ENCODE results near the gene EMC8. TPM values are rescaled to one million over a fixed set of nuclear protein-coding genes. Genes with fewer than 3 reads are reported as not detected.

Gene EMC8
- total and polyA plus RNA-seq, 2 experiments from 2014 or later, result 51.1 to 69.4 TPM

DNA sequence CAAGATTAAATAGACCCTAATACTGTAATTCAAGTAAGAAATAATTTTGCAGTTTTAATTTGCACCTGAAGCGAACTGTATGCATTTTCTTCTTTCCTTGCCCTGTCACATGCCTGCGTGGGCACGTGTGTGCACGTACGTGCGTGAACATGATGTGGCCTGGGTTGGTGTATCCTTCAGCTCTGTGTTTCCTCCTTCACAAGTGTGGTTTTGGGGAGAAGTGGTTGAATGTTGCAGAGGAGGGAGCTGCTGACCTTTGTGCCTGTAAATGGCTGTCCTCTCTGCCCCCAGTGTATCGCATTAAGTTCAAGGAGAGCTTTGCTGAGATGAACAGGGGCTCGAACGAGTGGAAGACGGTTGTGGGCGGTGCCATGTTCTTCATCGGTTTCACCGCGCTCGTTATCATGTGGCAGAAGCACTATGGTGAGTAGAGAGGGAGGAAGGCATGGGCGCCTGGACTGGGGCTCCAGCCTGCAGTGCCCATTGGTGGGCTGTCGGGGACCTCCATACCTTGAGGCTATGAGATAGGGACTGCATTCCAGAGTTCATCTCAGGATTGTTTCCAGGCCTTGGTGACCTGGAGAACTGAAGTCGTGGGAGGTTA lies 6.2 kb upstream of the EMC8 start:
- DNase-seq (ENCODE audit: low spot score) (no peak), ATAC-seq (no peak)
- peaks cover 74% of the 10 kb centered on the region for H3K36me3 Mint-ChIP-seq (ENCODE audit: low read depth)
- no peak overlapping the region for H3K27ac Mint-ChIP-seq
- Histone ChIP-seq H4K20me1 (replicated peaks; ENCODE audit: insufficient read depth) (peaks cover 27% of the 10 kb centered on the region), H3K4me3 (no peak overlapping the region), H3K27ac (ENCODE audit: low read depth) (no peak overlapping the region), H3K79me2 (replicated peaks; ENCODE audit: insufficient read depth) (peaks cover 32% of the 10 kb centered on the region), H3K27me3 (ENCODE audit: insufficient read depth) (no peaks in the 10 kb centered on the region), H3K9me2 (ENCODE audit: insufficient read depth) (no peaks in the 10 kb centered on the region), H3K36me3 (ENCODE audit: insufficient read depth) (peaks cover 46% of the 10 kb centered on the region), H3K4me2 (no peak overlapping the region), H3K4me1 (ENCODE audit: insufficient read depth) (peaks cover 6% of the 10 kb centered on the region), H3F3A (replicated peaks; ENCODE audit: low read depth) (0 out of 2 replicates have a peak, but pooled peaks cover 3% of the 10 kb centered on the region), H2AFZ (no peak overlapping the region)
- peaks cover 7% of the 10 kb centered on the region for H3K4me1 Mint-ChIP-seq
- no peak overlapping the region; the same call in 2 of the 3 replicates for H3K4me3 Mint-ChIP-seq
- no peaks in the 10 kb centered on the region; the same call in 2 of the 3 replicates for H3K9me3 Mint-ChIP-seq
- peaks cover 7% of the 10 kb centered on the region for H3K27me3 Mint-ChIP-seq (ENCODE audit: insufficient read depth, low read depth, poor library complexity)
- TF ChIP-seq, protein P1, sequence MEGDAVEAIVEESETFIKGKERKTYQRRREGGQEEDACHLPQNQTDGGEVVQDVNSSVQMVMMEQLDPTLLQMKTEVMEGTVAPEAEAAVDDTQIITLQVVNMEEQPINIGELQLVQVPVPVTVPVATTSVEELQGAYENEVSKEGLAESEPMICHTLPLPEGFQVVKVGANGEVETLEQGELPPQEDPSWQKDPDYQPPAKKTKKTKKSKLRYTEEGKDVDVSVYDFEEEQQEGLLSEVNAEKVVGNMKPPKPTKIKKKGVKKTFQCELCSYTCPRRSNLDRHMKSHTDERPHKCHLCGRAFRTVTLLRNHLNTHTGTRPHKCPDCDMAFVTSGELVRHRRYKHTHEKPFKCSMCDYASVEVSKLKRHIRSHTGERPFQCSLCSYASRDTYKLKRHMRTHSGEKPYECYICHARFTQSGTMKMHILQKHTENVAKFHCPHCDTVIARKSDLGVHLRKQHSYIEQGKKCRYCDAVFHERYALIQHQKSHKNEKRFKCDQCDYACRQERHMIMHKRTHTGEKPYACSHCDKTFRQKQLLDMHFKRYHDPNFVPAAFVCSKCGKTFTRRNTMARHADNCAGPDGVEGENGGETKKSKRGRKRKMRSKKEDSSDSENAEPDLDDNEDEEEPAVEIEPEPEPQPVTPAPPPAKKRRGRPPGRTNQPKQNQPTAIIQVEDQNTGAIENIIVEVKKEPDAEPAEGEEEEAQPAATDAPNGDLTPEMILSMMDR (conservative IDR thresholded peaks at IDR 0.05; ENCODE audit: low read depth in 2 of 2), result no peak
- no peak for TF ChIP-seq ZNF114 (CRISPR knock-in tag; IDR thresholded peaks at IDR 0.05)

DNA sequence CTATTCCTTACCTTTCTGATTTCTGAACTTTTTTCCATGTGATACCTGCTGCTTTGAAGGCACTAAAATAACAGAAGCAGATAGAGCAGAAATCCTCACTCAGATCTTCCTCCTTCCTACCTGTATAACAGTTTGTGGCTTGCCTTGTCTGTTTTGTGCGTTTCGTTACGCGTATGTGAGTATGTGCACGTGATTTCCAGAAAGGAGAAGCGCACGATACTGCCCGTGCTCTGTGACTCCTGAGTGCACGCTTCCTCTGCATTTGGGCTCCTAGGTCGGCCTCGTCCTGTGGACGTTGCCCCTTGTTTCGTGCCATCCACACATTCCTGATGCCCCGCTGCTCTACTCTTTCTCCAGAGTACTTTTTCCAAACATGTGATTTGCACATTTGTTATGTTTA lies 4.2 kb upstream of the EMC8 start:
- Mint-ChIP-seq H3K9me3 (no peaks in the 10 kb centered on the region; the same call in 2 of the 3 replicates), H3K4me3 (no peak overlapping the region), H3K27me3 (ENCODE audit: insufficient read depth, low read depth, poor library complexity) (peaks cover 12% of the 10 kb centered on the region), H3K4me1 (peaks cover 9% of the 10 kb centered on the region), H3K27ac (no peak overlapping the region), H3K36me3 (ENCODE audit: low read depth) (peaks cover 67% of the 10 kb centered on the region)
- DNase-seq (ENCODE audit: low spot score), result no peak
- peaks cover 49% of the 10 kb centered on the region for H3K79me2 ChIP-seq (replicated peaks; ENCODE audit: insufficient read depth)
- peaks cover 46% of the 10 kb centered on the region for H3K36me3 ChIP-seq (ENCODE audit: insufficient read depth)
- H4K20me1 ChIP-seq (replicated peaks; ENCODE audit: insufficient read depth), result peaks cover 31% of the 10 kb centered on the region
- H3F3A ChIP-seq (replicated peaks; ENCODE audit: low read depth), result 0 out of 2 replicates have a peak, but pooled peaks cover 3% of the 10 kb centered on the region
- no peak overlapping the region for H2AFZ ChIP-seq
- no peaks in the 10 kb centered on the region for H3K27me3 ChIP-seq (ENCODE audit: insufficient read depth)
- no peak overlapping the region for H3K4me2 ChIP-seq
- H3K9me2 ChIP-seq (ENCODE audit: insufficient read depth), result no peaks in the 10 kb centered on the region
- TF ChIP-seq STAT1 (IDR thresholded peaks at IDR 0.05; ENCODE audit: unreplicated experiment) (no peak), JUNB (IDR thresholded peaks at IDR 0.05; ENCODE audit: unreplicated experiment) (no peak)
- TF ChIP-seq, protein P2, sequence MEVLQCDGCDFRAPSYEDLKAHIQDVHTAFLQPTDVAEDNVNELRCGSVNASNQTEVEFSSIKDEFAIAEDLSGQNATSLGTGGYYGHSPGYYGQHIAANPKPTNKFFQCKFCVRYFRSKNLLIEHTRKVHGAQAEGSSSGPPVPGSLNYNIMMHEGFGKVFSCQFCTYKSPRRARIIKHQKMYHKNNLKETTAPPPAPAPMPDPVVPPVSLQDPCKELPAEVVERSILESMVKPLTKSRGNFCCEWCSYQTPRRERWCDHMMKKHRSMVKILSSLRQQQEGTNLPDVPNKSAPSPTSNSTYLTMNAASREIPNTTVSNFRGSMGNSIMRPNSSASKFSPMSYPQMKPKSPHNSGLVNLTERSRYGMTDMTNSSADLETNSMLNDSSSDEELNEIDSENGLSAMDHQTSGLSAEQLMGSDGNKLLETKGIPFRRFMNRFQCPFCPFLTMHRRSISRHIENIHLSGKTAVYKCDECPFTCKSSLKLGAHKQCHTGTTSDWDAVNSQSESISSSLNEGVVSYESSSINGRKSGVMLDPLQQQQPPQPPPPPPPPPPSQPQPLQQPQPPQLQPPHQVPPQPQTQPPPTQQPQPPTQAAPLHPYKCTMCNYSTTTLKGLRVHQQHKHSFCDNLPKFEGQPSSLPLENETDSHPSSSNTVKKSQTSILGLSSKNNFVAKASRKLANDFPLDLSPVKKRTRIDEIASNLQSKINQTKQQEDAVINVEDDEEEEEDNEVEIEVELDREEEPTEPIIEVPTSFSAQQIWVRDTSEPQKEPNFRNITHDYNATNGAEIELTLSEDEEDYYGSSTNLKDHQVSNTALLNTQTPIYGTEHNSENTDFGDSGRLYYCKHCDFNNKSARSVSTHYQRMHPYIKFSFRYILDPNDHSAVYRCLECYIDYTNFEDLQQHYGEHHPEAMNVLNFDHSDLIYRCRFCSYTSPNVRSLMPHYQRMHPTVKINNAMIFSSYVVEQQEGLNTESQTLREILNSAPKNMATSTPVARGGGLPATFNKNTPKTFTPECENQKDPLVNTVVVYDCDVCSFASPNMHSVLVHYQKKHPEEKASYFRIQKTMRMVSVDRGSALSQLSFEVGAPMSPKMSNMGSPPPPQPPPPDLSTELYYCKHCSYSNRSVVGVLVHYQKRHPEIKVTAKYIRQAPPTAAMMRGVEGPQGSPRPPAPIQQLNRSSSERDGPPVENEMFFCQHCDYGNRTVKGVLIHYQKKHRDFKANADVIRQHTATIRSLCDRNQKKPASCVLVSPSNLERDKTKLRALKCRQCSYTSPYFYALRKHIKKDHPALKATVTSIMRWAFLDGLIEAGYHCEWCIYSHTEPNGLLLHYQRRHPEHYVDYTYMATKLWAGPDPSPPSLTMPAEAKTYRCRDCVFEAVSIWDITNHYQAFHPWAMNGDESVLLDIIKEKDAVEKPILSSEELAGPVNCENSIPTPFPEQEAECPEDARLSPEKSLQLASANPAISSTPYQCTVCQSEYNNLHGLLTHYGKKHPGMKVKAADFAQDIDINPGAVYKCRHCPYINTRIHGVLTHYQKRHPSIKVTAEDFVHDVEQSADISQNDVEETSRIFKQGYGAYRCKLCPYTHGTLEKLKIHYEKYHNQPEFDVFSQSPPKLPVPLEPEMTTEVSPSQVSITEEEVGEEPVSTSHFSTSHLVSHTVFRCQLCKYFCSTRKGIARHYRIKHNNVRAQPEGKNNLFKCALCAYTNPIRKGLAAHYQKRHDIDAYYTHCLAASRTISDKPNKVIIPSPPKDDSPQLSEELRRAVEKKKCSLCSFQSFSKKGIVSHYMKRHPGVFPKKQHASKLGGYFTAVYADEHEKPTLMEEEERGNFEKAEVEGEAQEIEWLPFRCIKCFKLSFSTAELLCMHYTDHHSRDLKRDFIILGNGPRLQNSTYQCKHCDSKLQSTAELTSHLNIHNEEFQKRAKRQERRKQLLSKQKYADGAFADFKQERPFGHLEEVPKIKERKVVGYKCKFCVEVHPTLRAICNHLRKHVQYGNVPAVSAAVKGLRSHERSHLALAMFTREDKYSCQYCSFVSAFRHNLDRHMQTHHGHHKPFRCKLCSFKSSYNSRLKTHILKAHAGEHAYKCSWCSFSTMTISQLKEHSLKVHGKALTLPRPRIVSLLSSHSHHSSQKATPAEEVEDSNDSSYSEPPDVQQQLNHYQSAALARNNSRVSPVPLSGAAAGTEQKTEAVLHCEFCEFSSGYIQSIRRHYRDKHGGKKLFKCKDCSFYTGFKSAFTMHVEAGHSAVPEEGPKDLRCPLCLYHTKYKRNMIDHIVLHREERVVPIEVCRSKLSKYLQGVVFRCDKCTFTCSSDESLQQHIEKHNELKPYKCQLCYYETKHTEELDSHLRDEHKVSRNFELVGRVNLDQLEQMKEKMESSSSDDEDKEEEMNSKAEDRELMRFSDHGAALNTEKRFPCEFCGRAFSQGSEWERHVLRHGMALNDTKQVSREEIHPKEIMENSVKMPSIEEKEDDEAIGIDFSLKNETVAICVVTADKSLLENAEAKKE (CRISPR knock-in tag; IDR thresholded peaks at IDR 0.05), result no peak
- ATAC-seq, result no peak
- H3K27ac ChIP-seq (ENCODE audit: low read depth), result no peak overlapping the region
- no peak overlapping the region for H3K4me3 ChIP-seq
- H3K4me1 ChIP-seq (ENCODE audit: insufficient read depth), result peaks cover 9% of the 10 kb centered on the region

Measured in GM23338 (cell line).